HepG2 (cell line): ENCODE results near the gene EPS8L3. TPM values are rescaled to one million over a fixed set of nuclear protein-coding genes. Genes with fewer than 3 reads are reported as not detected.

Experiments
- ARNTL ChIP-seq: sonication (generic); formaldehyde crosslinking; IDR thresholded peaks from 2 replicates; pipeline ENCODE4 v1.4.0; 2020; ENCODE audit warnings: mild to moderate bottlenecking, missing genetic modification reagents
- CBFB ChIP-seq: sonication (generic); formaldehyde crosslinking; IDR thresholded peaks from 2 replicates; pipeline ENCODE4 v1.4.0; 2020; ENCODE audit warnings: missing genetic modification reagents
- HMGXB3 ChIP-seq: sonication (generic); formaldehyde crosslinking; IDR thresholded peaks from 2 replicates; pipeline ENCODE4 v1.4.0; 2020; ENCODE audit warnings: missing genetic modification reagents, borderline replicate concordance
- KLF6 ChIP-seq: IDR thresholded peaks from 2 replicates; pipeline ENCODE4 v1.8.0; 2016; ENCODE audit warnings: missing biosample characterization, missing genetic modification reagents
- MBD4 ChIP-seq: IDR thresholded peaks from 2 replicates; pipeline ENCODE4 v1.6.1; 2012; ENCODE audit warnings: low read length, inconsistent platforms, borderline replicate concordance
- MEIS2 ChIP-seq: sonication (generic); formaldehyde crosslinking; IDR thresholded peaks from 2 replicates; pipeline ENCODE4 v1.9.0; 2021; ENCODE audit warnings: mild to moderate bottlenecking, missing genetic modification reagents
- ZBTB3 ChIP-seq: sonication (generic); formaldehyde crosslinking; IDR thresholded peaks from 2 replicates; pipeline ENCODE4 v1.4.0; 2020; ENCODE audit warnings: low read depth, mild to moderate bottlenecking, moderate library complexity, missing genetic modification reagents, borderline replicate concordance
- ZMYM3 ChIP-seq: sonication (generic); formaldehyde crosslinking; IDR thresholded peaks from 2 replicates; pipeline ENCODE4 v1.5.1; 2020; ENCODE audit warnings: mild to moderate bottlenecking, missing genetic modification reagents
- ZNF263 ChIP-seq: sonication (generic); formaldehyde crosslinking; IDR thresholded peaks from 2 replicates; pipeline ENCODE4 v1.4.0; 2020; ENCODE audit warnings: missing genetic modification reagents
- ZNF274 ChIP-seq: sonication (generic); formaldehyde crosslinking; IDR thresholded peaks from 2 replicates; pipeline ENCODE4 v1.5.1; 2020; ENCODE audit warnings: mild to moderate bottlenecking, missing genetic modification reagents
- ZNF292 ChIP-seq: sonication (generic); formaldehyde crosslinking; IDR thresholded peaks from 2 replicates; pipeline ENCODE4 v1.8.1; 2022; ENCODE audit warnings: mild to moderate bottlenecking, low read depth, missing genetic modification reagents, borderline replicate concordance
- ZNF513 ChIP-seq: sonication (generic); formaldehyde crosslinking; conservative IDR thresholded peaks from 2 replicates; pipeline ENCODE4 v1.5.0; 2020; ENCODE audit warnings: missing genetic modification reagents
- ZNF616 ChIP-seq: sonication (generic); formaldehyde crosslinking; IDR thresholded peaks from 2 replicates; pipeline ENCODE4 v1.5.0; 2020; ENCODE audit warnings: low read depth, mild to moderate bottlenecking, missing genetic modification reagents
- polyA plus RNA-seq, 8 experiments: library from polyadenylated mRNA; depleted of rRNA in 3 of 8; stranded (reverse) in 7 of 8; unstranded in 1 of 8; fragments of >200 nt; fragmentation: Illumina TruSeq in 4 of 8; extraction: Trizol in 4 of 8; gene quantifications; 2 replicates each; pipeline versions ENCODE4 v1.2.1 to v1.2.3, GENCODE V29; 2011 to 2016; ENCODE audit warnings: low read depth in 4 of 8, missing spikeins in 1 of 8, mixed read lengths in 1 of 8; ENCODE audit not compliant: insufficient read depth in 1 of 8
- total RNA-seq, 5 experiments: library from RNA; depleted of rRNA; stranded (reverse); fragments of >200 nt; fragmentation: Illumina TruSeq; extraction: Trizol; gene quantifications; 2 replicates each; pipeline ENCODE4 v1.2.3, GENCODE V29; 2016; ENCODE audit warnings: low read depth in 1 of 5
- TF ChIP-seq, protein P1 (sequence below): sonication (generic); formaldehyde crosslinking; IDR thresholded peaks from 2 replicates; pipeline ENCODE4 v1.4.0; 2020; ENCODE audit warnings: mild to moderate bottlenecking, missing genetic modification reagents, borderline replicate concordance
- TF ChIP-seq, protein P2 (sequence below): sonication (generic); formaldehyde crosslinking; IDR thresholded peaks from 2 replicates; pipeline ENCODE4 v1.4.0; 2020; ENCODE audit warnings: mild to moderate bottlenecking, low read depth, missing genetic modification reagents

EPS8L3 gene
- total and polyA plus RNA-seq, 2 of the 13 experiments (the other 11 are each of a cell fraction or from before 2014, with no cell fraction given): 18.2 to 106 TPM

- TF ChIP-seq, protein P1, sequence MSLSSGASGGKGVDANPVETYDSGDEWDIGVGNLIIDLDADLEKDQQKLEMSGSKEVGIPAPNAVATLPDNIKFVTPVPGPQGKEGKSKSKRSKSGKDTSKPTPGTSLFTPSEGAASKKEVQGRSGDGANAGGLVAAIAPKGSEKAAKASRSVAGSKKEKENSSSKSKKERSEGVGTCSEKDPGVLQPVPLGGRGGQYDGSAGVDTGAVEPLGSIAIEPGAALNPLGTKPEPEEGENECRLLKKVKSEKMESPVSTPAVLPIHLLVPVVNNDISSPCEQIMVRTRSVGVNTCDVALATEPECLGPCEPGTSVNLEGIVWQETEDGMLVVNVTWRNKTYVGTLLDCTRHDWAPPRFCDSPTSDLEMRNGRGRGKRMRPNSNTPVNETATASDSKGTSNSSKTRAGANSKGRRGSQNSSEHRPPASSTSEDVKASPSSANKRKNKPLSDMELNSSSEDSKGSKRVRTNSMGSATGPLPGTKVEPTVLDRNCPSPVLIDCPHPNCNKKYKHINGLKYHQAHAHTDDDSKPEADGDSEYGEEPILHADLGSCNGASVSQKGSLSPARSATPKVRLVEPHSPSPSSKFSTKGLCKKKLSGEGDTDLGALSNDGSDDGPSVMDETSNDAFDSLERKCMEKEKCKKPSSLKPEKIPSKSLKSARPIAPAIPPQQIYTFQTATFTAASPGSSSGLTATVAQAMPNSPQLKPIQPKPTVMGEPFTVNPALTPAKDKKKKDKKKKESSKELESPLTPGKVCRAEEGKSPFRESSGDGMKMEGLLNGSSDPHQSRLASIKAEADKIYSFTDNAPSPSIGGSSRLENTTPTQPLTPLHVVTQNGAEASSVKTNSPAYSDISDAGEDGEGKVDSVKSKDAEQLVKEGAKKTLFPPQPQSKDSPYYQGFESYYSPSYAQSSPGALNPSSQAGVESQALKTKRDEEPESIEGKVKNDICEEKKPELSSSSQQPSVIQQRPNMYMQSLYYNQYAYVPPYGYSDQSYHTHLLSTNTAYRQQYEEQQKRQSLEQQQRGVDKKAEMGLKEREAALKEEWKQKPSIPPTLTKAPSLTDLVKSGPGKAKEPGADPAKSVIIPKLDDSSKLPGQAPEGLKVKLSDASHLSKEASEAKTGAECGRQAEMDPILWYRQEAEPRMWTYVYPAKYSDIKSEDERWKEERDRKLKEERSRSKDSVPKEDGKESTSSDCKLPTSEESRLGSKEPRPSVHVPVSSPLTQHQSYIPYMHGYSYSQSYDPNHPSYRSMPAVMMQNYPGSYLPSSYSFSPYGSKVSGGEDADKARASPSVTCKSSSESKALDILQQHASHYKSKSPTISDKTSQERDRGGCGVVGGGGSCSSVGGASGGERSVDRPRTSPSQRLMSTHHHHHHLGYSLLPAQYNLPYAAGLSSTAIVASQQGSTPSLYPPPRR: peak; percentile 28; the same call in 1 of the 2 replicates
- TF ChIP-seq ZNF616 (CRISPR knock-in tag) (no peak; the same call in 1 of the 2 replicates), ZNF274 (CRISPR knock-in tag) (peak; percentile 65; the same call in 1 of the 2 replicates), ZMYM3 (CRISPR knock-in tag) (peak; percentile 82), ZBTB3 (no peak), HMGXB3 (peak; percentile 58; the same call in 1 of the 2 replicates), ZNF292 (peak; percentile 91; the same call in 1 of the 2 replicates), MEIS2 (CRISPR knock-in tag) (peak; percentile 43; the same call in 1 of the 2 replicates), ZNF513 (CRISPR knock-in tag) (no peak), ARNTL (CRISPR knock-in tag) (no peak; the same call in 1 of the 2 replicates), ZNF263 (CRISPR knock-in tag) (no peak), KLF6 (CRISPR knock-in tag) (no peak), MBD4 (no peak), CBFB (CRISPR knock-in tag) (peak; percentile 86; the same call in 1 of the 2 replicates)
- TF ChIP-seq, protein P2, sequence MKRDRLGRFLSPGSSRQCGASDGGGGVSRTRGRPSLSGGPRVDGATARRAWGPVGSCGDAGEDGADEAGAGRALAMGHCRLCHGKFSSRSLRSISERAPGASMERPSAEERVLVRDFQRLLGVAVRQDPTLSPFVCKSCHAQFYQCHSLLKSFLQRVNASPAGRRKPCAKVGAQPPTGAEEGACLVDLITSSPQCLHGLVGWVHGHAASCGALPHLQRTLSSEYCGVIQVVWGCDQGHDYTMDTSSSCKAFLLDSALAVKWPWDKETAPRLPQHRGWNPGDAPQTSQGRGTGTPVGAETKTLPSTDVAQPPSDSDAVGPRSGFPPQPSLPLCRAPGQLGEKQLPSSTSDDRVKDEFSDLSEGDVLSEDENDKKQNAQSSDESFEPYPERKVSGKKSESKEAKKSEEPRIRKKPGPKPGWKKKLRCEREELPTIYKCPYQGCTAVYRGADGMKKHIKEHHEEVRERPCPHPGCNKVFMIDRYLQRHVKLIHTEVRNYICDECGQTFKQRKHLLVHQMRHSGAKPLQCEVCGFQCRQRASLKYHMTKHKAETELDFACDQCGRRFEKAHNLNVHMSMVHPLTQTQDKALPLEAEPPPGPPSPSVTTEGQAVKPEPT (CRISPR knock-in tag): 0 out of 2 replicates have a peak, but pooled peaks have one; percentile 30
Observed at GRCh38 chr1:109763646-109764415, at the start of gene EPS8L3 (continued).
